Fibroblast of lung (primary cell): ENCODE results near the gene PCDHGB5. TPM values are rescaled to one million over a fixed set of nuclear protein-coding genes. Genes with fewer than 3 reads are reported as not detected.
A peak's percentile ranks its signal among the peaks of the same experiment; 100 is the strongest.

ENCODE experiments used
- DNase-seq, 2 donors: peaks; one replicate each; pipeline versions ENCODE4 v3.0.0 to v3.0.0-alpha.2; 2010; ENCODE audit warnings: low read depth in 2 of 2
- H2AFZ ChIP-seq: 2 replicates; pipeline ENCODE4 v1.5.1; 2012; ENCODE audit warnings: low read length, control low read depth, inconsistent platforms
- H3K27ac ChIP-seq: 2 replicates; pipeline ENCODE4 v1.5.1; 2011; ENCODE audit warnings: low read length, control low read depth; ENCODE audit not compliant: insufficient read depth
- H3K27me3 ChIP-seq: 2 replicates; pipeline ENCODE4 v1.5.1; 2011; ENCODE audit warnings: mild to moderate bottlenecking, low read length; ENCODE audit not compliant: control insufficient read depth, insufficient read depth
- H3K36me3 ChIP-seq: 2 replicates; pipeline ENCODE4 v1.5.1; 2011; ENCODE audit warnings: low read length; ENCODE audit not compliant: control insufficient read depth, insufficient read depth
- H3K4me1 ChIP-seq: 2 replicates; pipeline ENCODE4 v1.5.1; 2011; ENCODE audit warnings: low read length; ENCODE audit not compliant: control insufficient read depth, insufficient read depth; ENCODE audit errors: extremely low read depth
- H3K4me2 ChIP-seq: 2 replicates; pipeline ENCODE4 v1.5.1; 2011; ENCODE audit warnings: low read length, control low read depth; ENCODE audit not compliant: insufficient read depth; ENCODE audit errors: extremely low read depth
- H3K4me3 ChIP-seq, 4 experiments: fragments of 200-600 bp in 1 of 4; sonication (generic) in 1 of 4; replicated peaks in 1 of 4; 2 replicates each; pipeline ENCODE4 v1.5.1; 2011 to 2016; ENCODE audit warnings: low read length in 4 of 4, low read depth in 3 of 4, mild to moderate bottlenecking in 3 of 4, control low read depth in 2 of 4, inconsistent platforms in 1 of 4, mixed read lengths in 1 of 4; ENCODE audit not compliant: insufficient read depth in 1 of 4; ENCODE audit errors: control extremely low read depth in 1 of 4
- H3K79me2 ChIP-seq: 2 replicates; pipeline ENCODE4 v1.5.1; 2012; ENCODE audit warnings: mild to moderate bottlenecking, low read length, inconsistent platforms; ENCODE audit not compliant: control insufficient read depth, insufficient read depth
- H3K9ac ChIP-seq: 2 replicates; pipeline ENCODE4 v1.5.1; 2011; ENCODE audit warnings: mild to moderate bottlenecking, low read length, control low read depth; ENCODE audit not compliant: insufficient read depth
- H3K9me3 ChIP-seq: 2 replicates; pipeline ENCODE4 v1.5.1; 2012; ENCODE audit warnings: low read depth, low read length; ENCODE audit not compliant: control insufficient read depth, insufficient read depth
- H4K20me1 ChIP-seq: 2 replicates; pipeline ENCODE4 v1.5.1; 2011; ENCODE audit warnings: low read length; ENCODE audit not compliant: control insufficient read depth, insufficient read depth; ENCODE audit errors: extremely low read depth
- CTCF ChIP-seq, 2 donors: IDR thresholded peaks in 1 of 2; conservative IDR thresholded peaks in 1 of 2; 1 replicate in 1 of 2; 2 replicates in 1 of 2; pipeline ENCODE4 v1.5.1; 2011 to 2012; ENCODE audit warnings: low read length in 2 of 2, control low read depth in 1 of 2, inconsistent platforms in 1 of 2, low read depth in 1 of 2, mild to moderate bottlenecking in 1 of 2
- EZH2 ChIP-seq: IDR thresholded peaks from 2 replicates; pipeline ENCODE4 v1.5.1; 2012; ENCODE audit warnings: low read length, control low read depth, mild to moderate bottlenecking; ENCODE audit errors: missing control alignments
- polyA plus RNA-seq, 2 donors: library from polyadenylated mRNA; depleted of rRNA in 1 of 2; stranded (reverse) in 1 of 2; unstranded in 1 of 2; fragments of >200 nt; gene quantifications; 2 replicates each; pipeline ENCODE4 v1.2.1, GENCODE V29; 2011 to 2012; ENCODE audit warnings: missing spikeins in 1 of 2
- total RNA-seq: library from RNA; depleted of rRNA; stranded (reverse); fragments of >200 nt; gene quantifications from 2 replicates; pipeline ENCODE4 v1.2.1, GENCODE V29; 2014

The PCDHGB5 gene
- total and polyA plus RNA-seq, 2 donors (not counting 1 experiment from before 2014, with no cell fraction given), result 19.6 to 21.5 TPM

GRCh38 chr5:141419074-141419880 is 21.5 kb downstream of the PCDHGB5 start:
- no peaks in the 10 kb centered on the region for H3K79me2 ChIP-seq
- peak overlapping the region; percentile 0 for H3K4me2 ChIP-seq
- H3K4me1 ChIP-seq, result no peaks in the 10 kb centered on the region
- no peak overlapping the region for H3K9ac ChIP-seq
- H4K20me1 ChIP-seq, result no peaks in the 10 kb centered on the region
- DNase-seq, result no peak
- no peaks in the 10 kb centered on the region for H3K27me3 ChIP-seq
- no peak overlapping the region for H3K4me3 ChIP-seq
- no peak overlapping the region for H2AFZ ChIP-seq
- no peak overlapping the region for H3K27ac ChIP-seq
- H3K9me3 ChIP-seq, result peaks cover 11% of the 10 kb centered on the region
- TF ChIP-seq EZH2 (no peak), CTCF (conservative IDR thresholded peaks at IDR 0.05 in 1 of 2, IDR thresholded peaks at IDR 0.05 in 1 of 2; ENCODE audit: low read depth in 1 of 2, low read length in 2 of 2) (no peak)
- H3K36me3 ChIP-seq, result peaks cover 2% of the 10 kb centered on the region

- no peaks in the 10 kb centered on the region for H3K4me1 ChIP-seq
- H3K9ac ChIP-seq, result no peak within 1 kb of the TSS
- H3K4me2 ChIP-seq, result peak within 1 kb of the TSS; percentile 42
- H3K9me3 ChIP-seq, result peaks cover 11% of the 10 kb centered on the region
- TF ChIP-seq CTCF (conservative IDR thresholded peaks at IDR 0.05 in 1 of 2, IDR thresholded peaks at IDR 0.05 in 1 of 2; ENCODE audit: low read depth in 1 of 2, low read length in 2 of 2) (peak; percentile 45 to 62), EZH2 (no peak)
- no peaks in the 10 kb centered on the region for H4K20me1 ChIP-seq
- peaks cover 2% of the 10 kb centered on the region for H3K36me3 ChIP-seq
- no peaks in the 10 kb centered on the region for H3K27me3 ChIP-seq
- peak within 1 kb of the TSS; percentile 26 to 66 (median 50) for H3K4me3 ChIP-seq
- peak within 1 kb of the TSS; percentile 13 for H3K27ac ChIP-seq
- H3K79me2 ChIP-seq, result no peaks in the 10 kb centered on the region
- DNase-seq, result peak; percentile 56 to 75
- no peak within 1 kb of the TSS for H2AFZ ChIP-seq
These were observed 23.2 kb downstream of the PCDHGB5 start, which contains the start of gene PCDHGA11 for GRCh38 chr5:141420855-141421488. PCDHGA11 (plus strand) TSS chr5:141421051; CDS start chr5:141421228, 177 bp downstream.

- Histone ChIP-seq H3K9me3 (peaks cover 11% of the 10 kb centered on the region), H2AFZ (no peak overlapping the region), H3K27me3 (no peaks in the 10 kb centered on the region), H4K20me1 (no peaks in the 10 kb centered on the region), H3K4me3 (peak overlapping the region; percentile 26 to 66 (median 50)), H3K79me2 (no peaks in the 10 kb centered on the region), H3K4me1 (no peaks in the 10 kb centered on the region), H3K27ac (no peak overlapping the region), H3K4me2 (peak overlapping the region; percentile 42), H3K9ac (no peak overlapping the region), H3K36me3 (peaks cover 2% of the 10 kb centered on the region)
- DNase-seq, result peak in 1 of 2 donors; percentile 34
- TF ChIP-seq EZH2 (no peak), CTCF (conservative IDR thresholded peaks at IDR 0.05 in 1 of 2, IDR thresholded peaks at IDR 0.05 in 1 of 2; ENCODE audit: low read depth in 1 of 2, low read length in 2 of 2) (no peak)
These were observed 23.7 kb downstream of the PCDHGB5 start for GRCh38 chr5:141421489-141421855.
